ENCODE data around the gene PRSS8. TPM values are rescaled to one million over a fixed set of nuclear protein-coding genes. Genes with fewer than 3 reads are reported as not detected.
"Not testable (repeated sequence)": the region's sequence is repeated elsewhere in the genome, so short reads cannot be mapped to it uniquely, and the experiment has no call there.

The PRSS8 gene
- total and polyA plus RNA-seq, 3 experiments from 2014 or later: not detected

DNA sequence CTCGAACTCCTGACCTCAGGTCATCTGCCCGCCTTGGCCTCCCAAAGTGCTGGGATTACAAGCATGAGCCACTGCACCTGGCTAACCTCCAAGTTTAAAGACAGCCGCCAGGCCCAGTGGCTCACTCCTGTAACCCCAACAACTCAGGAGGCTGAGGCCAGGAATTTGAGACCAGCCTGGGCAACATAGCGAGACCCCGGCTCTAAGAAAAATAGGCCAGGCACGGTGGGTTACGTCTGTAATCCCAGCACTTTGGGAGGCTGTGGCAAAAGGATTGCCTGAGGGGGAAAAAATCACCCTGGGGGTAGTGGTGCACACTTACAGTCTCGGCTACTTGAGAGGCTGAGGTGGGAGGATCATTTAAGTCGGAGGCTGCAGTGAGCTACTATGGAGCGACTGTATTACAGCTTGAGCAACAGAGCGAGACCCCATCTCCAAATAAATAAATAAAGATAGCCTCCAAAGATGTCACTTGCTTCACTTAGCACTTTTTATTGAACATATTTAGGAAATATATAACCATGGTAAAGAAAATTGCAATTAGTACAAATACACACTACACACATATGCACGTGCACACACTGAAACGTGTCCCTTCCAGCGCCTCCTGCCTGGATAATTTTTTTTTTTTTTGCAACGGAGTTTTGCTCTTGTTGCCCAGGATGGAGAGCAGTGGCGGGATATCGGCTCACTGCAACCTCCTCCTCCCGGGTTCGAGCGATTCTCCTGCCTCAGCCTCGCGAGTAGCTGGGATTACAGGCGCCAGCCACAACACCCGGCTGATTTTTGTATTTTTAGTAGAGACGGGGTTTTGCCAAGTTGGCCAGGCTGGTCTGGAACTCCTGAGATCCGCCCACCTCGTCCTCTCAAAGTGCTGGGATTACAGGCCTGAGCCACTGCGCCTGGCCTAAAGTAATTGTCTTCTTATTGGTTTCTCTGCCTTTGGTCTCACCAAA is 28.7 kb downstream of the PRSS8 start:
- Histone ChIP-seq H3K36me3 (ENCODE audit: insufficient read depth, low read length) (no peaks in the 10 kb centered on the region), H3K4me1 (ENCODE audit: insufficient read depth, low read length) (peaks cover 11% of the 10 kb centered on the region), H3K27ac (ENCODE audit: low read depth, low read length) (no peak overlapping the region), H3K9me3 (ENCODE audit: low read length) (no peaks in the 10 kb centered on the region), H3K4me3 (ENCODE audit: low read length) (no peak overlapping the region), H3K27me3 (ENCODE audit: insufficient read depth, low read length, poor library complexity, severe bottlenecking) (no peaks in the 10 kb centered on the region)
- Mint-ChIP-seq H3K4me1 (peaks cover 16 to 21% (median 17%) of the 10 kb centered on the region in 3 donors), H3K27ac (peak overlapping the region in 1 of 8 donors; percentile 60), H3K9me3 (no peaks in the 10 kb centered on the region), H3K36me3 (peaks cover 0 to 24% (median 0%) of the 10 kb centered on the region in 3 donors), H3K27me3 (no peaks in the 10 kb centered on the region), H3K4me3 (peak overlapping the region; percentile 80 to 94 (median 84))
- ChIA-PET POLR2A (interaction anchor here (2.6 kb wide), 1 partner anchor 11 kb away, joined by 12 read pairs; the partner anchor contains the start of gene KAT8), CTCF (interaction anchor here (0.6 to 1.7 kb wide), 4 partner anchors 10 to 76 kb away, joined by 3 to 4 read pairs (median 3); partner anchors contain the start of gene KAT8)
- no peak for DNase-seq

DNA sequence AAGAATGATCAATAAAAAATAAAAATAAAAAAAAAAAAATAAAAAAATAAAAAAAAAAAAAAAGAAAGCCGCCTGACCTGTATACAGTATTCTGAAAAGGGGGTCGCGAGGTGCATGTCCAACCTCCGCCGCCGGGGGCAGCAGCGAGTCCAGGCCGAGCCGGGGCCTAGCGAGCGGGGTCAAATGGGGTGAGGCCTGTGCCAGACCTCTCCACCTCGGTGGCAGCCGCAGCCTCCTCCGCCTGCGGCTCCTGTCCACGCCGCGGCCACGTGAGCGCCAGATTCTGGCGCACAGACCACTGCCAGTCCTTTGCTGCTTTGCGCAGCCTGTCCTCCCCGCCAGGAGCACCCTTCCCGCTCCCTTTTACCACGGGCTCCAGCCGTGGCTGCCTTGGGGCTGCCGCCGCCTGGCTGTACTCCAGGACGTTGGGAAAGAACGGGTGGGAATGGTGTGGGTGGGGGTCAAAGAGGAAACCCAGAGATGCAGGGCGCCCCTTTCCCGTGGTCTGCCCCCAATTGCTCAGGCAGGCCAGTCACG is 29.8 kb downstream of the PRSS8 start:
- Mint-ChIP-seq H3K27me3 (no peaks in the 10 kb centered on the region), H3K4me1 (peaks cover 16 to 21% (median 17%) of the 10 kb centered on the region in 3 donors)
- H3K27ac ChIP-seq (ENCODE audit: low read depth, low read length): no peak overlapping the region

DNA sequence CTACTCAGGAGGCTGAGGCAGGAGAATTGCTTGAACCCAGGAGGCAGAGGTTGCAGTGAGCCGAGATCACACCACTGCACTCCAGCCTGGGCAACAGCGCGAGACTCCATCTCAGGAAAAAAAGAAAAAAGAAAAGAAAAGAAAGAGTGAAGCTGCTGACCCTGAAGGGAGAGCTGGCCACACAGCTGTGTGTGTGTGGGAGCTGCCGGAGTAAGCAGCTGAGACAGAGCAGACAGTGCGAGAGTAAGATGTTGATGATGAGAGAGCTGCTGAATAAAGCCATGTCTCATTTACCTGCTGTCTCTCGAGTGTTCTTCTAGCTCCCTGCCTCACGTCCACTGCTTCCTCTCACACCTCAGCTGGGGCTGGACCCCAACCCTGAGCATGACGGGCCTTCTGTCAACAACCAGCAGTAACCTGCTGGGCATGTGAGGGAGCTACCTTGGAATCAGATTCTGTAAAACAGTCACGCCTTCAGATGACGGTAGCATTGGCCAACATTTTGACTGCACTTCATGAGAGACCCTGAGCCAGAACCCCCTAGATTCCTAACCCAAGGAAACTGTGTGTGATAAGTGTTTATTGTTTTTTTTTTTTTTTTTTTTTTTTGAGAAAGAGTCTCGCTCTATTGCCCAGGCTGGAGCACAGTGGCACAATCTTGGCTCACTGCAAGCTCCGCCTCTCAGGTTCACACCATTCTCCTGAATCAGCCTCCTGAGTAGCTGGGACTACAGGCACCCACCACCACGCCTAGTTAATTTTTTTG is 34.5 kb downstream of the PRSS8 start:
- not testable (repeated sequence) for H3K27ac ChIP-seq (ENCODE audit: low read depth, low read length); H3K27me3 ChIP-seq (ENCODE audit: insufficient read depth, low read length, poor library complexity, severe bottlenecking); H3K4me3 Mint-ChIP-seq; H3K9me3 ChIP-seq (ENCODE audit: low read length); H3K4me1 Mint-ChIP-seq; DNase-seq; H3K36me3 Mint-ChIP-seq; H3K27me3 Mint-ChIP-seq; H3K4me1 ChIP-seq (ENCODE audit: insufficient read depth, low read length); H3K4me3 ChIP-seq (ENCODE audit: low read length); H3K9me3 Mint-ChIP-seq; H3K36me3 ChIP-seq (ENCODE audit: insufficient read depth, low read length)
- H3K27ac Mint-ChIP-seq: peak overlapping the region in 1 of 8 donors; percentile 70
- POLR2A ChIA-PET: interaction anchor here (0.6 to 0.7 kb wide), 2 partner anchors 16 to 27 kb away, joined by 3 to 5 read pairs; partner anchors contain the start of genes KAT8, ZNF646 and ZNF668
- CTCF ChIA-PET: interaction anchor here (0.7 to 1.7 kb wide), 5 partner anchors 9 to 414 kb away, joined by 3 to 4 read pairs (median 3); partner anchors contain the start of gene KAT8

More for the DNA sequence above, 29.8 kb downstream of the PRSS8 start:
- ChIA-PET POLR2A (no interaction called here), CTCF (no interaction called here)
- Histone ChIP-seq H3K27me3 (ENCODE audit: insufficient read depth, low read length, poor library complexity, severe bottlenecking) (no peaks in the 10 kb centered on the region), H3K4me1 (ENCODE audit: insufficient read depth, low read length) (peaks cover 11% of the 10 kb centered on the region), H3K36me3 (ENCODE audit: insufficient read depth, low read length) (no peaks in the 10 kb centered on the region), H3K4me3 (ENCODE audit: low read length) (no peak overlapping the region), H3K9me3 (ENCODE audit: low read length) (no peaks in the 10 kb centered on the region)
- H3K36me3 Mint-ChIP-seq: peaks cover 0 to 13% (median 0%) of the 10 kb centered on the region in 3 donors
- peak overlapping the region in 4 of 7 donors; percentile 8 to 85 (median 34) for H3K4me3 Mint-ChIP-seq
- H3K27ac Mint-ChIP-seq: peak overlapping the region in 4 of 8 donors; percentile 21 to 68 (median 49)
- DNase-seq: peak; percentile 66 to 83 (median 76)
- H3K9me3 Mint-ChIP-seq: no peaks in the 10 kb centered on the region

DNA sequence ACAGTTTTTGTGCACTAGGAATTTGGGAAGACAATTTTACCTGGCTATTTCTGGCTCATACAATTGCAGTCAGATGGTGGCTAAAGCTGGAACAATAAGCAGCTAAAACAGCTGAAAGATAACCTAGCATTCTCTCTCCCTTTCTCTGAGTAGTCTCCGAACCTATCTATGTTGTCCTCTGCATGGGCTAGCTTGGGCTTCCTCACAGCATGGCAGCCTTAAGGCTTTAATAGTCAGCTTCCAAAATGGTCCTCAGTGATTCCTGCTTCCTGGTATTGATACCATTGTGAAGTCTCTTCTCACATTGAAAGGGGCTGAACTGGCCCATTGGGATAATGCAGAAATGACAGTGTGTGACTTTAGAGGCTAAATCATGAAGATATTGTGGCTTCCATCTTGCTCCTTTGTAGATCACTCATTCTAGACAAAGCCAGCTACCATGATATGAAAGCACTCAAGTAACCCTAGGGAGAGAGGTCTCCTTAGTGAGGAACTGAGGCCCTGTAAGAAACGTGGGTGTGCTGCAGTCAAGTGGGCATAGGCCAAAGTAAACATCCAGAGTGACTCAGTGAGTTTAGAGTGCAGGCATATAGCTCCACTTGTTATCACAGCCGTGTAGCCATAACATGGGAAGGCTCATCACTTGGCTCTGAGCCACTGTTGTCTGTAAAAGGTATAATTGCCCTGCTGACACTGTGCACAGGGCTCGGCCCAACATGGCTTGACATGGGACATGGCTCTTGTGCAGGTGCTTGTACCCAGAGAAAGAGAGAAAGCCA is 35.5 kb downstream of the PRSS8 start:
- Histone ChIP-seq H3K9me3 (ENCODE audit: low read length) (no peaks in the 10 kb centered on the region), H3K4me1 (ENCODE audit: insufficient read depth, low read length) (peaks cover 8% of the 10 kb centered on the region), H3K27me3 (ENCODE audit: insufficient read depth, low read length, poor library complexity, severe bottlenecking) (no peaks in the 10 kb centered on the region), H3K4me3 (ENCODE audit: low read length) (no peak overlapping the region), H3K27ac (ENCODE audit: low read depth, low read length) (no peak overlapping the region), H3K36me3 (ENCODE audit: insufficient read depth, low read length) (no peaks in the 10 kb centered on the region)
- H3K27ac Mint-ChIP-seq: peak overlapping the region in 1 of 8 donors; percentile 55
- H3K9me3 Mint-ChIP-seq: no peaks in the 10 kb centered on the region
- H3K36me3 Mint-ChIP-seq: peaks cover 0 to 3% (median 0%) of the 10 kb centered on the region in 3 donors
- POLR2A ChIA-PET: no interaction called here
- no peak for DNase-seq
- H3K4me3 Mint-ChIP-seq: no peak overlapping the region
- H3K27me3 Mint-ChIP-seq: no peaks in the 10 kb centered on the region
- peaks cover 8 to 12% (median 11%) of the 10 kb centered on the region in 3 donors for H3K4me1 Mint-ChIP-seq
- CTCF ChIA-PET: interaction anchor here (1.3 to 1.7 kb wide), 3 partner anchors 8 to 27 kb away, joined by 3 to 4 read pairs (median 3); no protein-coding TSS in a partner anchor

DNA sequence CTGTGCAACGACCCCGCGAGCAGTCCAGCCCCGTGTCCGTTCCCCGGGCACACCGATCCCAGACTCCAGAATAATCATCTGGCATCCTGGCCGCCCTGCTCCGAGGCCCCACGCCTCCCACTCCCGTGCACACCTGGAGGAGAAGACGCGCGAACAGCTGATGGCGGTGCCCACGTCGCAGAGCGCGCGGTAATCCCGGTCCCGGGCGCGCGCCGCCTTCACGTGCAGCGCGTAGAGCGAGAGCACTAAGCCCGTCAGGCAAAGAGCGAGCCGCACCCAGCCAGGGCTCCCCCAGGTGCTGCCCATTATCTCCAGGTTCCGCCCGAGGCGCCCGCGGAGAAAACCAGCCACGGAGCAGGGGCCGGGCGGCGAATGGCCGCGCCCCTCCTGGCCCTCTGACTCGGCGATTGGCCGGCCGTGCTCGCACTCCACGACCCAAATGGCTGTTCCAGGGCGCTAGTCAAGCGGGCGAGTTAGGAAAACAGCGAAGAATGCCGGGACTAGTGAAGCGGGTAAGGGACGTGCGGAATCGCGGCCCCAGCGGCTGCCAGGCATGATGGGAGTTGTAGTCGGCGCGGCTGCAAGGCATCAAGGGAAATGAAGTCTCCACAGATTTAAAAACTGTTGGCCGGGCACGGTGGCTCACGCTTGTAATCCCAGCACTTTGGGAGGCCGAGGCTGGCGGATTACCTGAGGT is 41.0 kb downstream of the PRSS8 start, which contains the start of gene VKORC1:
Gene VKORC1, minus strand, starts transcription at position 374 of the 697 bp plus-strand sequence. Its CDS starts 68 bp downstream, at position 306.
- H3K36me3 ChIP-seq (ENCODE audit: insufficient read depth, low read length): peaks cover 10% of the 10 kb centered on the region
- Mint-ChIP-seq H3K4me3 (peak within 1 kb of the TSS; percentile 73 to 97 (median 90)), H3K9me3 (no peaks in the 10 kb centered on the region), H3K4me1 (peaks cover 24 to 38% (median 30%) of the 10 kb centered on the region in 3 donors), H3K27ac (peak within 1 kb of the TSS; percentile 68 to 97 (median 90)), H3K27me3 (no peaks in the 10 kb centered on the region), H3K36me3 (peaks cover 0 to 24% (median 0%) of the 10 kb centered on the region in 3 donors)
- CTCF ChIA-PET: interaction anchor here (1.0 to 2.6 kb wide), 2 partner anchors 48 to 110 kb away, joined by 5 to 9 read pairs; partner anchors contain the start of gene HSD3B7
- H3K4me3 ChIP-seq (ENCODE audit: low read length): peak within 1 kb of the TSS; percentile 98
- POLR2A ChIA-PET: interaction anchor here (0.6 to 2.6 kb wide), 3 partner anchors 20 to 48 kb away, joined by 3 to 13 read pairs (median 4); partner anchors contain the start of genes KAT8, ZNF646 and ZNF668
- DNase-seq: peak; percentile 74 to 89 (median 82)
- no peaks in the 10 kb centered on the region for H3K9me3 ChIP-seq (ENCODE audit: low read length)
- peak within 1 kb of the TSS; percentile 75 for H3K27ac ChIP-seq (ENCODE audit: low read depth, low read length)
- H3K4me1 ChIP-seq (ENCODE audit: insufficient read depth, low read length): peaks cover 16% of the 10 kb centered on the region
- H3K27me3 ChIP-seq (ENCODE audit: insufficient read depth, low read length, poor library complexity, severe bottlenecking): no peaks in the 10 kb centered on the region

DNA sequence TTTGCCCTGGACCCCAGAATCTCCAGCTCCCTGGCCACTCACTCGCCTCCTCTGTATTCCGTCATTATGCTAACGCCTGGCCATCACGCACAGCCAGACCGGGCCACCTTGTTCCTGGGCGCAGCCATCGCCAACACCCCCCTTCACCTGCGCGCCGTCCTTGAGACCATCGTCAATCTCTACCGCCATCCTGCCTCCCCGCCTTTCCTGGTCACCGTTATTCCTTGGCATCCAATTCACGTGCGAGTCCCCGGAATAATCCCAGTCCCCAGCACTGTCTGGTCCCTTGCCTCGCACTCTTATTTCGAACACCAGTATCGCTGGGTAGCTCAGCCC is 41.5 kb downstream of the PRSS8 start:
- DNase-seq: no peak
- ChIA-PET POLR2A (interaction anchor here (0.6 to 2.6 kb wide), 3 partner anchors 20 to 49 kb away, joined by 3 to 13 read pairs (median 4); partner anchors contain the start of genes KAT8, ZNF646 and ZNF668), CTCF (interaction anchor here (1.0 kb wide), 1 partner anchor 48 kb away, joined by 5 read pairs; no protein-coding TSS in a partner anchor)
- H3K27ac Mint-ChIP-seq: peak overlapping the region; percentile 68 to 97 (median 90)
- Histone ChIP-seq H3K27ac (ENCODE audit: low read depth, low read length) (peak overlapping the region; percentile 75), H3K4me3 (ENCODE audit: low read length) (peak overlapping the region; percentile 98), H3K9me3 (ENCODE audit: low read length) (no peaks in the 10 kb centered on the region), H3K36me3 (ENCODE audit: insufficient read depth, low read length) (peaks cover 10% of the 10 kb centered on the region), H3K4me1 (ENCODE audit: insufficient read depth, low read length) (peaks cover 16% of the 10 kb centered on the region), H3K27me3 (ENCODE audit: insufficient read depth, low read length, poor library complexity, severe bottlenecking) (no peaks in the 10 kb centered on the region)
- H3K36me3 Mint-ChIP-seq: peaks cover 0 to 28% (median 0%) of the 10 kb centered on the region in 3 donors
- no peaks in the 10 kb centered on the region for H3K27me3 Mint-ChIP-seq
- peaks cover 24 to 38% (median 30%) of the 10 kb centered on the region in 3 donors for H3K4me1 Mint-ChIP-seq
- H3K4me3 Mint-ChIP-seq: peak overlapping the region; percentile 73 to 97 (median 90)
- H3K9me3 Mint-ChIP-seq: no peaks in the 10 kb centered on the region
